OCI-LY7 (cell line): ENCODE data around the gene THSD8. TPM values are rescaled to one million over a fixed set of nuclear protein-coding genes. Genes with fewer than 3 reads are reported as not detected.

Source experiments
- BruUV-seq: library from RNA; stranded (reverse); fragments of 400-500 nt; replicated peaks from 2 replicates; lab custom pipeline; 2021; lab: Mats Ljungman, UMichigan
- CTCF ChIA-PET: fragments of 300-600 bp; sonication (Branson Sonifier 250); formaldehyde crosslinking; loops from one replicate; lab custom pipeline; 2022; ENCODE audit warnings: antibody characterized with exemption; ENCODE audit not compliant: unreplicated experiment; lab: Charles Lee
- POLR2A ChIA-PET: fragments of 300-600 bp; sonication (Branson Sonifier 250); formaldehyde crosslinking; loops from one replicate; lab custom pipeline; 2022; ENCODE audit warnings: antibody characterized with exemption; lab: Charles Lee
- DNase-seq: peaks from one replicate; pipeline ENCODE4 v3.0.0-alpha.2; 2015; ENCODE audit warnings: low spot score
- H2AFZ ChIP-seq: fragments of 200-600 bp; sonication (generic), shearing (Covaris generic); 2 replicates; pipeline ENCODE4 v1.6.1; 2014; ENCODE audit warnings: mild to moderate bottlenecking, antibody characterized with exemption, low read length, moderate library complexity
- H3K27ac ChIP-seq: fragments of 200-600 bp; sonication (generic); 2 replicates; pipeline ENCODE4 v1.5.1; 2014; ENCODE audit warnings: mixed run types, low read depth, mild to moderate bottlenecking, moderate library complexity, low read length, inconsistent platforms; ENCODE audit not compliant: poor library complexity, severe bottlenecking
- H3K36me3 ChIP-seq: fragments of 200-600 bp; sonication (generic); 2 replicates; pipeline ENCODE4 v1.6.1; 2014; ENCODE audit warnings: mild to moderate bottlenecking, antibody characterized with exemption, low read length, moderate library complexity, mixed read lengths; ENCODE audit not compliant: insufficient read depth
- H3K4me1 ChIP-seq: fragments of 200-600 bp; sonication (generic); 2 replicates; pipeline ENCODE4 v1.5.1; 2014; ENCODE audit warnings: mild to moderate bottlenecking, low read length; ENCODE audit not compliant: insufficient read depth, poor library complexity, severe bottlenecking
- H3K4me2 ChIP-seq: fragments of 200-600 bp; sonication (generic); 2 replicates; pipeline ENCODE4 v1.6.1; 2014; ENCODE audit warnings: mild to moderate bottlenecking, low read length
- H3K4me3 ChIP-seq: fragments of 200-600 bp; sonication (generic); 2 replicates; pipeline ENCODE4 v1.5.1; 2014; ENCODE audit warnings: mild to moderate bottlenecking, low read depth, low read length; ENCODE audit not compliant: poor library complexity, severe bottlenecking
- H3K79me2 ChIP-seq: fragments of 200-600 bp; sonication (generic); 2 replicates; pipeline ENCODE4 v1.6.1; 2016; ENCODE audit warnings: low read depth, mild to moderate bottlenecking, low read length, moderate library complexity, mixed read lengths; ENCODE audit not compliant: insufficient read depth
- H3K9me2 ChIP-seq: fragments of 200-600 bp; sonication (generic); 2 replicates; pipeline ENCODE4 v1.6.1; 2016; ENCODE audit warnings: mild to moderate bottlenecking, low read length, mixed read lengths; ENCODE audit not compliant: insufficient read depth
- H3K9me3 ChIP-seq: fragments of 200-600 bp; sonication (generic); 2 replicates; pipeline ENCODE4 v1.6.1; 2014; ENCODE audit warnings: mild to moderate bottlenecking, mixed run types, low read length, mixed read lengths
- H4K20me1 ChIP-seq: fragments of 200-600 bp; sonication (generic); 2 replicates; pipeline ENCODE4 v1.6.1; 2014; ENCODE audit warnings: mild to moderate bottlenecking, antibody characterized with exemption, low read length, moderate library complexity, mixed read lengths; ENCODE audit not compliant: insufficient read depth
- CTCF ChIP-seq: fragments of 200-600 bp; sonication (generic); conservative IDR thresholded peaks from 2 replicates; pipeline ENCODE4 v1.5.1; 2014; ENCODE audit warnings: mild to moderate bottlenecking, antibody characterized with exemption, low read length, moderate library complexity, mixed read lengths
- EZH2phosphoT487 ChIP-seq: fragments of 200-600 bp; sonication (generic); IDR thresholded peaks from 2 replicates; pipeline ENCODE4 v1.6.1; 2018; ENCODE audit warnings: low read depth, borderline replicate concordance, mild to moderate bottlenecking, mixed run types, antibody characterized with exemption, low read length, moderate library complexity, mixed read lengths
- intact Hi-C: fragments of 100-400 bp; cut with micrococcal nuclease; formaldehyde crosslinking; loops from one replicate; pipeline ENCODE4 v1.10.0; 2022; ENCODE audit not compliant: unreplicated experiment
- total RNA-seq, 2 experiments: library from RNA; depleted of rRNA in 1 of 2; stranded (reverse); fragments of >200 nt in 1 of 2; shearing (Covaris generic) in 1 of 2; gene quantifications; 2 replicates each; pipeline ENCODE4 v1.2.3, GENCODE V29; 2014 to 2022

THSD8 gene
- total RNA-seq, 2 experiments from 2014 or later, result 42.7 TPM; not detected in 1

GRCh38 chr19:12769689-12770088 is 32.2 kb upstream of the THSD8 start:
- TF ChIP-seq EZH2phosphoT487, result no peak
- TF ChIP-seq CTCF, result no peak
- no peak overlapping the region for H3K4me3 ChIP-seq
- H3K27ac ChIP-seq, result no peak overlapping the region
- CTCF ChIA-PET, result no interaction called here
- no peaks in the 10 kb centered on the region for H3K36me3 ChIP-seq
- DNase-seq, result no peak
- intact Hi-C loops, result no loop called here
- peaks cover 5% of the 10 kb centered on the region for H3K4me1 ChIP-seq
- H4K20me1 ChIP-seq, result no peaks in the 10 kb centered on the region
- H3K9me2 ChIP-seq, result no peaks in the 10 kb centered on the region
- no peaks in the 10 kb centered on the region for H3K9me3 ChIP-seq
- no peaks in the 10 kb centered on the region for H3K79me2 ChIP-seq
- H3K4me2 ChIP-seq, result no peak overlapping the region
- BruUV-seq, result no TSS peak
- no peak overlapping the region for H2AFZ ChIP-seq
- POLR2A ChIA-PET, result no interaction called here

- CTCF ChIA-PET, result no interaction called here
- no peak overlapping the region for H3K4me2 ChIP-seq
- intact Hi-C loops, result no loop called here
- no peaks in the 10 kb centered on the region for H3K36me3 ChIP-seq
- H2AFZ ChIP-seq, result no peak overlapping the region
- POLR2A ChIA-PET, result no interaction called here
- DNase-seq, result no peak
- H3K9me3 ChIP-seq, result no peaks in the 10 kb centered on the region
- no peaks in the 10 kb centered on the region for H3K9me2 ChIP-seq
- TF ChIP-seq EZH2phosphoT487 (no peak), CTCF (no peak)
- no peak overlapping the region for H3K4me3 ChIP-seq
- H3K27ac ChIP-seq, result no peak overlapping the region
- no TSS peak for BruUV-seq
- H3K4me1 ChIP-seq, result peaks cover 9% of the 10 kb centered on the region
- no peaks in the 10 kb centered on the region for H4K20me1 ChIP-seq
- H3K79me2 ChIP-seq, result no peaks in the 10 kb centered on the region
Measured at GRCh38 chr19:12770922-12771321, 30.9 kb upstream of the THSD8 start.

GRCh38 chr19:12772323-12772722 is 29.5 kb upstream of the THSD8 start:
- Histone ChIP-seq H3K36me3 (no peaks in the 10 kb centered on the region), H3K9me3 (no peaks in the 10 kb centered on the region), H3K4me3 (no peak overlapping the region), H3K79me2 (no peaks in the 10 kb centered on the region), H3K4me1 (peaks cover 12% of the 10 kb centered on the region), H4K20me1 (no peaks in the 10 kb centered on the region), H3K9me2 (no peaks in the 10 kb centered on the region), H3K27ac (no peak overlapping the region), H3K4me2 (no peak overlapping the region), H2AFZ (no peak overlapping the region)
- no TSS peak for BruUV-seq
- DNase-seq, result no peak
- TF ChIP-seq EZH2phosphoT487, result no peak
- TF ChIP-seq CTCF, result no peak
- CTCF ChIA-PET, result interaction anchor here (0.9 kb wide), 1 partner anchor 19 kb away, joined by 3 read pairs; the partner anchor contains the start of gene JUNB
- intact Hi-C loops, result no loop called here
- POLR2A ChIA-PET, result no interaction called here
